Fibroblast of pulmonary artery (primary cell): ENCODE measurements around the gene DEFB119.
"Not testable (repeated sequence)": the region's sequence is repeated elsewhere in the genome, so short reads cannot be mapped to it uniquely, and the experiment has no call there.

ENCODE experiments used
- DNase-seq: peaks from one replicate; pipeline ENCODE4 v3.0.0-alpha.2; 2010; ENCODE audit warnings: low read depth
- H3K4me3 ChIP-seq: replicated peaks from 2 replicates; pipeline ENCODE4 v1.5.1; 2011; ENCODE audit warnings: low read depth, mild to moderate bottlenecking, control low read depth, low read length, moderate library complexity
- TF ChIP-seq, protein P1 (sequence below): IDR thresholded peaks from 2 replicates; pipeline ENCODE4 v1.5.1; 2011; ENCODE audit warnings: mild to moderate bottlenecking, control low read depth, low read length, inconsistent platforms; ENCODE audit errors: missing control alignments

The DEFB119 gene

DNA sequence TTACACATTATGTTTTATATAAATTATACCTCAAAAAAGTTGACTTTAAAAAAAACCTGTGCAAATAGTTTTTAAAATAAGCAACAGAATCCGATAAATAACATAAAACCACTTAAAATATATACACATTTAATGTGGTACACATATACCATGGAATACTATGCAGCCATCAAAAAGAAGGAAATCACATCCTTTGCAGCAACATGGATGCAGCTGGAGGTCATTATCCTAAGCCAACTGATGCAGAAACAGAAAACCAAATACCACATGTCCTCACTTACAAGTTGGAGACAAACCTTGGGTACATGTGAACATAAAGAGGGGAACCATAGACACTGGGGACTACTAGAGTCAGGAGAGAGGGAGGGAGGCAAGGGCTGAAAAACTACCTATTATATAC lies 19.6 kb upstream of the DEFB119 start:
- DNase-seq = no peak
- H3K4me3 ChIP-seq = no peak overlapping the region
- TF ChIP-seq, protein P1, sequence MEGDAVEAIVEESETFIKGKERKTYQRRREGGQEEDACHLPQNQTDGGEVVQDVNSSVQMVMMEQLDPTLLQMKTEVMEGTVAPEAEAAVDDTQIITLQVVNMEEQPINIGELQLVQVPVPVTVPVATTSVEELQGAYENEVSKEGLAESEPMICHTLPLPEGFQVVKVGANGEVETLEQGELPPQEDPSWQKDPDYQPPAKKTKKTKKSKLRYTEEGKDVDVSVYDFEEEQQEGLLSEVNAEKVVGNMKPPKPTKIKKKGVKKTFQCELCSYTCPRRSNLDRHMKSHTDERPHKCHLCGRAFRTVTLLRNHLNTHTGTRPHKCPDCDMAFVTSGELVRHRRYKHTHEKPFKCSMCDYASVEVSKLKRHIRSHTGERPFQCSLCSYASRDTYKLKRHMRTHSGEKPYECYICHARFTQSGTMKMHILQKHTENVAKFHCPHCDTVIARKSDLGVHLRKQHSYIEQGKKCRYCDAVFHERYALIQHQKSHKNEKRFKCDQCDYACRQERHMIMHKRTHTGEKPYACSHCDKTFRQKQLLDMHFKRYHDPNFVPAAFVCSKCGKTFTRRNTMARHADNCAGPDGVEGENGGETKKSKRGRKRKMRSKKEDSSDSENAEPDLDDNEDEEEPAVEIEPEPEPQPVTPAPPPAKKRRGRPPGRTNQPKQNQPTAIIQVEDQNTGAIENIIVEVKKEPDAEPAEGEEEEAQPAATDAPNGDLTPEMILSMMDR = no peak

DNA sequence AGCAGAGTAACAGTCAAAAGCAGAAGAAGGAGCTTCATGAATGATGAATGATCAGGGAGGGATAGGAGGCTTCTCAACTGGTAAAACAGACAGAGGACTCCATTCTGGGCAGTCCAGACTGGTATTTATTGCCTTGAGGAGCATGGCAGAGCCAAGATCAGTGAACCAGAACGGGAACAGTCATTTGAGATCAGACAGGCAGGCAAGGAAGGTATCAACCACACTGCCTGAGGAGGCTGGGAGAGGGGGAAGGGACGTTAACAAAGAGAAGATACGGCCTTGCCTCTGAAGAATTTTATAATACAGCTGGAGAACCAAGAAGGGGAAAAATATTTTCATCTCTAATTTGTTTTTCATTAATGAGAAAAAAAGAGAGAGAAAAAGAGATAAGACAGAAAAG lies 15.7 kb upstream of the DEFB119 start, which contains the start of gene DEFB121:
Gene DEFB121 (minus strand): TSS at position 101 of the 400 bp plus-strand sequence. CDS start 63 bp downstream, at position 38.
- H3K4me3 ChIP-seq = no peak within 1 kb of the TSS
- DNase-seq = no peak
- TF ChIP-seq, protein P1 = no peak

DNA sequence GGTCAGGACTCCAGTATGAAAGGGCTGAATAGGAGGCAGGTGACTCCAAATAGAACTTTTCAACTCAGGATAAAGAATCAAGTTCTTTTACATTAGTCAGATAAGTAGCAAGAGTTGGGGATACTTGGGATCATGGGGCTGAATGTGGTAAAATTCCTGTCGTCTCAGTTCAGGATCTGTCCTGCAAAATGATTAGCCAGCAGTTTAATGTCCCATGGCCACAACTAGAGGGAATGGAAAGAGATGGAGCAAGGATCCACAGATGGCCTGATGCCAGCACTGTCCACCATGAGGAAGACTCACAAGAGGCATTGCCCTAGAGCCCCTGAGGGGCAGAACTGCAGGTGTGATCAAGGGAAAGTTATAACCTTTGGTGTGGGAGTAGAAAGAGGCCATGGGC lies 13.5 kb upstream of the DEFB119 start:
- no peak for DNase-seq
- H3K4me3 ChIP-seq = no peak overlapping the region
- TF ChIP-seq, protein P1 = no peak

DNA sequence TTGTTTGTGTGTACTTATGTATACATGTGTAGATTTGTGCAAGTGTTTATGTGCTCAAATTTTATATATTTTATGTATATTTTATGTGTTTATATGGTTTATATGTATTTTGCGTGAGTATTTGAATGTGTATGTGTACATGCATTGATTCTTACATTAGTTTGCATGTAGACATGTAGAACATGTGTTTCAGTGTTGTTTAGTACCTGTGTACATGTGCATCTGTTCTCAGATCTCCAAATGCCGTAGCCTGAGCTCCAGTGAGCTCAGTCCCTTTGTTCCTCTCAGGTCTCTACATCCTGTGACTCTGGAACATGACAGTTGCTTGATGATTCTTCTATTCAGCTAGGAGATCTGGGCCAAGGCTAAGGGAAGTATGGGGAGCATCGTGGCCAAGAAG lies 4.5 kb upstream of the DEFB119 start:
- TF ChIP-seq, protein P1 = no peak
- no peak overlapping the region for H3K4me3 ChIP-seq
- DNase-seq = no peak

DNA sequence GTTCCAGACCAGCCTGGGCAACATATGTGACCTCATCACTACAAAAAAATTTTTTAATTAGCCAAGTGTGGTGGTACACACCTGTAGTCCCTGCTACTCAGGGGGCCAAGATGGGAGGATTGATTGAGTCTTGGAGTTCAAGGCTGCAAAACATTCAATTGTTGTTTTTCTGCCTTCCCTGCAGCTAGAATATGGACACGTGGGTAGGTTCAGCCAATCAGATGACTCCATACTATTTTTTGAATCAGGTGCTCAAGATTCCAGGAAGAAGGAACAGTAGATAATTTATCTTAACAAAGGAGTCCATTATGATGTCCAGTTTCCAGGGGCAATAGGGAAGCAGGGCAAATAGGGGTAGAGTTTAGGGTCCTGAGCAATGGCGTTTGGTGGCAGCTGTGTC lies 2.4 kb upstream of the DEFB119 start:
- no peak for DNase-seq
- no peak overlapping the region for H3K4me3 ChIP-seq
- TF ChIP-seq, protein P1 = no peak

DNA sequence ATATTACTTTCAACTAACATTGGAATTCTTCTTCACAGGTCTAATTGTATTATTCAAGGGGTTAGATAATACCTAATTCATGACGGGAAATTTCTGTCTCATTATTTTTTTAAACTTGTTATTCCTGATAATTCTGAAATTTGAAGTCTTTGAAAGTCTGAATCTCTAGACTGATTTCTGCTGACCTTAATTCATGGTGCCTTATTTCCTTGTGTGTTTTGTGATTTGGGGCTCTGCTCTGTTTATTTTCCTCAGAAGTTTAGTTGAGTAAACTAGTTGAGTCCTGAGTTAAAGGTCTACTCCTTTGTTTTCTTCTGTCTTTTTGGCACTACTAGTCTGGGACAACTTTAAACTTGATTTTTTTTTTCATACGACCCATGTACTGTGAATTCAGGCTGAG lies 16.0 kb downstream of the DEFB119 start:
- TF ChIP-seq, protein P1 = no peak
- H3K4me3 ChIP-seq = no peak overlapping the region
- no peak for DNase-seq

DNA sequence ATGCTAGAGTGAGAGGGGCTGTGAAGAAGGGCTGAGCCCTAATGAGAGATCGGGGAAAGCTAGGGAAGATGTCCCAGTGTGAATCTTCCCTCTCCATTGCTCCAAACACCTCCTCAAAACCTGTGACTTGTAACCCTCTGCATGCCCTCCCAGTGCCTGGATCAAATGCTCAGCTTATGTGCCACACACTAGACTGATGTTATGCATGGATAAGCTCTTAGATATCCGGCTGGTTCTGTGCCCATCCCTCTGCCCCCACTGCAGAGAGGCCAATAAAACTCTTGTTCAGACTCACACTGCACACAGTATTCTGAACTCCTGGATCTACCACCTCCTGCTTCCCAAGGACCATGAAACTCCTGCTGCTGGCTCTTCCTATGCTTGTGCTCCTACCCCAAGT lies 22.1 kb downstream of the DEFB119 start, which contains the start of gene DEFB118:
Gene DEFB118 (plus strand): TSS at position 301 of the 400 bp plus-strand sequence. CDS start 50 bp downstream, at position 351.
- TF ChIP-seq, protein P1 = no peak
- no peak within 1 kb of the TSS for H3K4me3 ChIP-seq
- DNase-seq = no peak

DNA sequence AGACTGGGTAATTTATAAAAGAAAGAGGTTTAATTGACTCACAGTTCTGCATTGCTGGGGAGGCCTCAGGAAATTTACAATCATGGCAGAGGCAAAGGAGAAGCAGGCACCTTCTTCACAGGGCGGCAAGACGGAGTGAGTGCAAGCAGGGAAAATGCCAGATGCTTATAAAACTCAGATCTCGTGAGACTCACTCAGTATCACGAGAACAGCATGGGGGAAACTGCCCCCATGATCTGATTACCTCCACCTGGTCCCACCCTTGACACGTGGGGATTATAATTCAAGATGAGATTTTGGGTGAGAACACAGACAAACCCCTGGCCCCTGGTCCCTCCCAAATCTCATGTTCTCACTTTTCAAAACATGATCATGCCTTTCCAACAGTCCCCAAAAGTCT lies 26.1 kb downstream of the DEFB119 start:
- not testable (repeated sequence) for H3K4me3 ChIP-seq, DNase-seq
